ENCODE results near the gene IGSF9B.

IGSF9B gene

GRCh38 chr11:133969112-133969511 is 12.3 kb upstream of the IGSF9B start (continued):
- TF ChIP-seq, protein P1, sequence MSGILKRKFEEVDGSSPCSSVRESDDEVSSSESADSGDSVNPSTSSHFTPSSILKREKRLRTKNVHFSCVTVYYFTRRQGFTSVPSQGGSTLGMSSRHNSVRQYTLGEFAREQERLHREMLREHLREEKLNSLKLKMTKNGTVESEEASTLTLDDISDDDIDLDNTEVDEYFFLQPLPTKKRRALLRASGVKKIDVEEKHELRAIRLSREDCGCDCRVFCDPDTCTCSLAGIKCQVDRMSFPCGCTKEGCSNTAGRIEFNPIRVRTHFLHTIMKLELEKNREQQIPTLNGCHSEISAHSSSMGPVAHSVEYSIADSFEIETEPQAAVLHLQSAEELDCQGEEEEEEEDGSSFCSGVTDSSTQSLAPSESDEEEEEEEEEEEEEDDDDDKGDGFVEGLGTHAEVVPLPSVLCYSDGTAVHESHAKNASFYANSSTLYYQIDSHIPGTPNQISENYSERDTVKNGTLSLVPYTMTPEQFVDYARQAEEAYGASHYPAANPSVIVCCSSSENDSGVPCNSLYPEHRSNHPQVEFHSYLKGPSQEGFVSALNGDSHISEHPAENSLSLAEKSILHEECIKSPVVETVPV (CRISPR knock-in tag; IDR thresholded peaks at IDR 0.05): no peak
- TF ChIP-seq ZNF565 (CRISPR knock-in tag; conservative IDR thresholded peaks at IDR 0.05; ENCODE audit: low read depth): no peak
- no peak for TF ChIP-seq ZNF70 (CRISPR knock-in tag; IDR thresholded peaks at IDR 0.05)
- no peak for TF ChIP-seq ZC3H10 (CRISPR knock-in tag; IDR thresholded peaks at IDR 0.05)
- TF ChIP-seq BACH2 (CRISPR knock-in tag; IDR thresholded peaks at IDR 0.05; ENCODE audit: borderline replicate concordance): no peak
- TF ChIP-seq ESRRG (CRISPR knock-in tag; IDR thresholded peaks at IDR 0.05): no peak
- TF ChIP-seq RARB (CRISPR knock-in tag; IDR thresholded peaks at IDR 0.05): no peak
- no peak for TF ChIP-seq ZFP30 (CRISPR knock-in tag; IDR thresholded peaks at IDR 0.05)

- ATAC-seq: no peak
- no peak for TF ChIP-seq ZNF565 (CRISPR knock-in tag; conservative IDR thresholded peaks at IDR 0.05; ENCODE audit: low read depth)
- TF ChIP-seq SNAI2 (CRISPR knock-in tag; IDR thresholded peaks at IDR 0.05): no peak
- TF ChIP-seq RARB (CRISPR knock-in tag; IDR thresholded peaks at IDR 0.05): no peak
- TF ChIP-seq ZFP3 (CRISPR knock-in tag; IDR thresholded peaks at IDR 0.05): no peak
- no peak for TF ChIP-seq PPARA (CRISPR knock-in tag; IDR thresholded peaks at IDR 0.05; ENCODE audit: borderline replicate concordance)
- TF ChIP-seq, protein P1 (CRISPR knock-in tag; IDR thresholded peaks at IDR 0.05): no peak
- no peak for TF ChIP-seq ISL1 (CRISPR knock-in tag; IDR thresholded peaks at IDR 0.05)
- TF ChIP-seq TCF4 (CRISPR knock-in tag; IDR thresholded peaks at IDR 0.05; ENCODE audit: borderline replicate concordance): no peak
These were observed 11.5 kb upstream of the IGSF9B start for GRCh38 chr11:133968300-133968699.

DNA sequence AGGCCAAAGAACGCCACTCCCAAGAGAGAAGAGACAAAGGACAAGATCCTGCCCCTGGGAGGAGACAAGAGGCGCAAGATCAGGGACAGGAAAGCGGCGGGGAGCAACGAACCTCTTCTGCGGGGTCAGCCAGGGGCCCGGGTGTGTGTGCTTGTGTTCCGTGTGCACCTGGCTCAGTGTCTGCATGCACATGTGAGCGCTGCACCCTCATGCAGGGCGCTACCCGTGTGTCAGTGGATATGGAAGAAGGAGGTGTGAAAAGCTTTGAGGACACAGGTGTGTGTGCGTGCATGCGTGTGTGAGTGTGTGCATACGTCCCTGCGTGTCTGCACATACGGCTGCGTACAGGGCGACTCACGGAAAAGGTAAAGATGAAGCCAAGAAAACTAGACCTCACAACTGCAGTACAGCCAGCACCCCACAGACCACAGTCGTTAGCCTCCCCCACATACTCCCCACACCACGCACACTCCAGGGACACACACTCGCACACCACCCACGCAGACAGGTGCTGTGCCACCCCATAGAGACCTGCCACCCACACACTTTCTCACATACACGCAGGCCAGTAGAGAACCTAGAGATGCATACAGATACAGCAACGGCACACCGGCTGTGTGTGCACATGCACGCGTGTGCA is 11.0 kb upstream of the IGSF9B start:
- TF ChIP-seq TCF4 (CRISPR knock-in tag; IDR thresholded peaks at IDR 0.05; ENCODE audit: borderline replicate concordance): no peak
- TF ChIP-seq TOX (CRISPR knock-in tag; IDR thresholded peaks at IDR 0.05; ENCODE audit: borderline replicate concordance): no peak
- TF ChIP-seq ZNF70 (CRISPR knock-in tag; IDR thresholded peaks at IDR 0.05): no peak
- no peak for TF ChIP-seq ZNF565 (CRISPR knock-in tag; conservative IDR thresholded peaks at IDR 0.05; ENCODE audit: low read depth)
- no peak for TF ChIP-seq TSHZ2 (CRISPR knock-in tag; IDR thresholded peaks at IDR 0.05)
- no peak for TF ChIP-seq RARB (CRISPR knock-in tag; IDR thresholded peaks at IDR 0.05)
- no peak for TF ChIP-seq ZFP30 (CRISPR knock-in tag; IDR thresholded peaks at IDR 0.05)
- no peak for TF ChIP-seq BACH2 (CRISPR knock-in tag; IDR thresholded peaks at IDR 0.05; ENCODE audit: borderline replicate concordance)
- no peak for TF ChIP-seq CREB5 (CRISPR knock-in tag; IDR thresholded peaks at IDR 0.05; ENCODE audit: low read depth)
- TF ChIP-seq ZC3H10 (CRISPR knock-in tag; IDR thresholded peaks at IDR 0.05): no peak
- no peak for TF ChIP-seq ZFP3 (CRISPR knock-in tag; IDR thresholded peaks at IDR 0.05)
- TF ChIP-seq, protein P2, sequence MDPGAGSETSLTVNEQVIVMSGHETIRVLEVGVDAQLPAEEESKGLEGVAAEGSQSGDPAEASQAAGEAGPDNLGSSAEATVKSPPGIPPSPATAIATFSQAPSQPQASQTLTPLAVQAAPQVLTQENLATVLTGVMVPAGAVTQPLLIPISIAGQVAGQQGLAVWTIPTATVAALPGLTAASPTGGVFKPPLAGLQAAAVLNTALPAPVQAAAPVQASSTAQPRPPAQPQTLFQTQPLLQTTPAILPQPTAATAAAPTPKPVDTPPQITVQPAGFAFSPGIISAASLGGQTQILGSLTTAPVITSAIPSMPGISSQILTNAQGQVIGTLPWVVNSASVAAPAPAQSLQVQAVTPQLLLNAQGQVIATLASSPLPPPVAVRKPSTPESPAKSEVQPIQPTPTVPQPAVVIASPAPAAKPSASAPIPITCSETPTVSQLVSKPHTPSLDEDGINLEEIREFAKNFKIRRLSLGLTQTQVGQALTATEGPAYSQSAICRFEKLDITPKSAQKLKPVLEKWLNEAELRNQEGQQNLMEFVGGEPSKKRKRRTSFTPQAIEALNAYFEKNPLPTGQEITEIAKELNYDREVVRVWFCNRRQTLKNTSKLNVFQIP (CRISPR knock-in tag; IDR thresholded peaks at IDR 0.05; ENCODE audit: borderline replicate concordance, low read depth): no peak
- no peak for TF ChIP-seq CSDC2 (CRISPR knock-in tag; IDR thresholded peaks at IDR 0.05)
- TF ChIP-seq SNAI2 (CRISPR knock-in tag; IDR thresholded peaks at IDR 0.05): no peak
- no peak for TF ChIP-seq GLIS3 (CRISPR knock-in tag; IDR thresholded peaks at IDR 0.05)
- TF ChIP-seq ESRRG (CRISPR knock-in tag; IDR thresholded peaks at IDR 0.05): no peak
- no peak for ATAC-seq
